Limb (tissue), 2 donors: ENCODE measurements around the gene HERC4.
"Not testable (repeated sequence)": the region's sequence is repeated elsewhere in the genome, so short reads cannot be mapped to it uniquely, and the experiment has no call there.

Experiments used
- DNase-seq, 2 donors: peaks; one replicate each; pipeline ENCODE4 v3.0.0-alpha.2; 2016; ENCODE audit errors: extremely low spot score in 2 of 2

Gene HERC4

DNA sequence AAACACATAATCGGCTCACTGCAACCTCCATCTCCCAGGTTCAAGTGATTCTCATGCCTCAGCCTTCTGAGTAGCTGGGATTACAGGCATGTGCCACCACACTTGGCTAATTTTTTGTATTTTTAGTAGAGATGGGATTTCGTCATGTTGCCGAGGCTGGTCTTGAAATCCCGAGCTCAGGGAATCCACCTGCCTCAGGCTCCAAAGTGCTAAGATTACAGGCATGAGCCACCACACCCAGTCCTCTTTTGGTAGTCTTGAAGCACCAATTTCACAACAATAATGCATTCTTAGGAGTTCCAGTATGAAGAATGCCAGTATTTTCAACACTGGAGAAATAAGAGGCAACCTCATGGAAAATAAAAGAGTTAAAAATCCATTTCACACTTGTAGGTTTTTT lies 109.0 kb downstream of the HERC4 start:
- DNase-seq = not testable (repeated sequence)

DNA sequence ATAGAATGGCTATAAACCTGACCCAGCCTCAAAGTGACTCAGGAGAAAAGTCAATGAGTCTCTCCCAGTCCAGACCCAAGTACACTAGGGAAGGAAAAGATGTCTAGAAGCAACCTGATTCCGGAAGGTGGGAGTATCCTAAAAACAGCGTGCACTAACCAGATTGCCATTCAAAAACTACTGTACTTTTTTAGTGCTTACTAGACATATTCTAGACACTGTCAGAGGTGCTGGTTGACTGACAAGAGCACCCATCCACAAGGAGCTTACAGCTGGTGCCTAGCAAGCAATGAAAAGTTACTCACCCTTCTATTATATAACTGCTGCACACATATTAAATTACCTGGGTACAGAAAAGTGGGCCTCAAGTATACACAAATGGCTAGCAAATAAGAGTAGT lies 109.6 kb downstream of the HERC4 start:
- no peak for DNase-seq

DNA sequence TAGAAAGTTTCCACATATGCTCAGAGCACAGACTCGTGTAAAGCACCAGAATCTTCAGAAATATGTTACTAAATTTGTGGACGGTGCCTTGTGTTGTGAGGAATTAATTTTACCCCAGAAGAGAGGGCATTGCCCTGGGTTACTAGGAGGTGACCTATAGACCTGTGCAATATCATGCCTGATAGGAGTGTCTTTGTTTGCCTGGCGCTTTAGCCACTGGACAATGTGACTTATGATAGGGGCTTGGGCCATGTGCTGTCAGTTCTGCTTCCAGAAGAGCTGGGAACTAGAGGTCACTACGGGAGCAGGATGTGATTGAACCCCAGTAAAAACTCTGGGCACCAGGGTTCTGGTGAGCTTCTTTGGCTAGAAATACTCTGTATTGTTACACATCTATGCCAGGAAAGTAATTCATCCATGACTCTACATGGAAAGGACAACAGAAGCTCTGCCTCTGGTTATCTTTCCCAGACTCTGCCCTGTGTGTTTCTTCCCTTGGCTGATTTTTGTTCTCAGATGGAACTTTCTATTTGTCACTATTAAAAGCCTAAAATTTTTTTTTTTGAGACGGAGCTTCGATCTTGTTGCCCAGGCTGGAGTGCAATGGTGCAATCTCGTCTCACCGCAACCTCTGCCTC lies 115.1 kb downstream of the HERC4 start:
- no peak for DNase-seq

DNA sequence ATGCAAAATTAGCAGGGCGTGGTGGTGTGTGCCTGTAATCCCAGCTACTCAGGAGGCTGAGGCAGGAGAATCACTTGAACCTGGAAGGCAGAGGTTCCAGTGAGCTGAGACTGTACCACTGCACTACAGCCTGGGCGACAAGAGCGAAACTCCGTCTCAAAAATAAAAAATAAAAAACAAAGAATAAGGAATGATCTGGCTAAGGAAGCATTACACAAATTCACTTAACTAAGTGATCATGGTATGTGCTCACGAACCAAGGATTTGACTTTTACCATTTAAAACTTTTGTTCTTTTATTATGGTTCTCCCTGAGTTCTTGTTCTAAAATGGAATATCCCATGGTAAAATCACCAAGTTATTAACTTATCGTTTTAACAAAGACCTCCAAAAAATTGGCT lies 119.5 kb downstream of the HERC4 start:
- no peak for DNase-seq

DNA sequence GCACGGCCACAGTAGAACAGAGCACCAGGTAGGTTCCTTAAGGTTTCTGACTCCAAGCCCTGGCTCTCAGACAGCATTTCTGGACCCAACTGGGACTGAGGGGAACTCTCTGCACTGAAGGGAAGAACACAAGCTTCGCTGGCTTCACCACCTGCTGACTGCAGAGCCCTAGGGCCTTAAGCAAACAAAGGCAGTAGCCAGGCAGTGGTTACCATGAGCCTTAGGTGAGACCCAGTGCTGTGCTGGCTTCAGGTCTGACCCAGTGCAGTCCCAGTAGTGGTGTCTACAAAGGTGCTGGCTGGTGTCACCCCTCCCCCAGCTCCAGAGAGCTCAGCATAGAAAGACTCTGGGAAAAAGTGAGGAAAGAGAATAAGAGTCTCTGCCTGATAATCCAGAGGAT lies 131.2 kb downstream of the HERC4 start:
- no peak for DNase-seq

DNA sequence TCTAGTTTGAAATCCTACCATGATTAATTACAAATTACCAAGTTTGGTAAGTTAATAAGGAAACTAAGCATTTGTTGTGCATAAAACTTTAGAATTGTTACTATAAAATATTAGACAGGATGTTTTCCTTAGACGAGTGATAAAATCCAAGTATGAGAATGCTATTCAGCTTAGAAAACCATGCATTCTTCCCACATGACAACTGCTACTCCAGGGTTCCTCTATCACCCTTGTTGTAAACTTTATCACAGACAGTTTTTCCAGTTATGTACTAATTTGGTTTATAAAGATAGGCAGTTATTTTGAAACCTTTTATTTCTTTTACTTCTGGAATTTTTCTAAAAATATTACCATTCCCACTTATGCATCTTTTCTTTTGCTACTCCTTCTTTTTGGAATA lies 138.7 kb downstream of the HERC4 start:
- no peak for DNase-seq

DNA sequence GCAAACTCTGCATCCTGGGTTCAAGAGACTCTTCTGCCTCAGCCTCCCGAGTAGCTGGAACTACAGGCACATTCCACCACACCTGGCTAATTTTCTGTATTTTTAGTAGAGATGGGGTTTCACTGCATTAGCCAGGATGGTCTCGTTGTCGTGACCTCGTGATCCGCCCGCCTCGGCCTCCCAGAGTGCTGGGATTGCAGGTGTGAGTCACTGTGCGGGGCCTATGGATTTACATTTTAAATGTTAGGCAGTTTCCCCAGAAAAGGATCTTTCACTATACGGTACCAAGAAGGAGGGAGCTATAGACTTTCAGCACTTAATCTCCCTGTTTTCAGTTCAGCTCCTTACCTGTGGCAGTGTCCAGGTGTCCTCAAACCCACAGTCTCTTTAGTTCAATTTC lies 139.9 kb downstream of the HERC4 start:
- no peak for DNase-seq

DNA sequence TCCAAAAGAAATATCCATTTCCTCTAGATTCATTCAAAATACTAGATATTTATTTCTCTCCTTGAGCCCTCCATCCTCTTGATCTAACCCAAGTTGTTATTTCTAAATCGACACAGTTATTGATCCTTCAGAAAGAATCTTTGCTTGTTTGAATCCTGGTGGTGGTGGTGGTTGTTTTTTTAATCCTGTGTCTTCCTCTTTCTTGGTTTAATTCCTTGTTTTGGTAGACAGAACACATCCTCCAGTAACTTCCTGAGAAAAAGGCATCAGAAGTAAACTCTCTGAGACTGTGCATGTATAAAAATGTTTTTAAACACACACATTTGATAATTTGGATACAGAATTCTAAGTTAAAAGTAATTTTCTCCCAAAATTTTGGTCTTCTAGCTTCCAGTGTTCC lies 140.7 kb downstream of the HERC4 start:
- DNase-seq = no peak

DNA sequence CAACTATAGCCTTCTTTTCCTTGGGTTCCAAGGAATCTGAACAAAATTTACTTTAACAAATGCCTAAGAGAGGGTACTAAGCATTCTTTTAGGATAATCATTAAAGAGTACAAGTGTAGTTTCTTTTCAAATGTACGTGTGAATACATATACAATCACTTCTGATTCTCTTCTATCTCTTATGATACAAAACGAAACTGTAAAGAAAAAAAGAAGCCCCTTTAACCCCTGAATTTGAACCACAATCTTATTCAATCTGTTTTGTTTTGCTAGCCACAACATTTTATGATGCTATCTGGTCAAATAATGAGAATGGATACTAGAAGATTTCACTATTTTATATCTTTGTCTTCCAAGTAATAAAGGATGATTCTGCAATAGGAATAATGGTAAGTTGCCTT lies 141.9 kb downstream of the HERC4 start:
- DNase-seq = no peak

DNA sequence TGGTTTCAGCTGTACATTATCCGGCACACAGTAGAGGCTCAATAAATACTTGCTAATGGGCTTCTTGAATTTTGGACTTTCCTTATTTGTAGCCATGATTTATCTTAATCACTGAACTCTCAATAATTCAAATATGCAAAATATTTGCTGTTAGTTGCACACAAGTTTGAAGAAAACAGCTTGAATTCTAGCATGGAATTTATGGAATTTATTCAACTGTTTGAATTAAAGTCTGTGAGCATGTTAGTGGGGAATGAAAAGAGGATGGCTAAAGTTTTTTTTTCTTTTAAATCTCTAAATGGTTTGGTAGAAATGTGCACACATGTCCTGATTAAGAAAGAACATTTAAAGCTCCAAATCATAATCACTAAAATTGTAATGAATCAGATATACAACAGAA lies 148.1 kb downstream of the HERC4 start:
- no peak for DNase-seq

DNA sequence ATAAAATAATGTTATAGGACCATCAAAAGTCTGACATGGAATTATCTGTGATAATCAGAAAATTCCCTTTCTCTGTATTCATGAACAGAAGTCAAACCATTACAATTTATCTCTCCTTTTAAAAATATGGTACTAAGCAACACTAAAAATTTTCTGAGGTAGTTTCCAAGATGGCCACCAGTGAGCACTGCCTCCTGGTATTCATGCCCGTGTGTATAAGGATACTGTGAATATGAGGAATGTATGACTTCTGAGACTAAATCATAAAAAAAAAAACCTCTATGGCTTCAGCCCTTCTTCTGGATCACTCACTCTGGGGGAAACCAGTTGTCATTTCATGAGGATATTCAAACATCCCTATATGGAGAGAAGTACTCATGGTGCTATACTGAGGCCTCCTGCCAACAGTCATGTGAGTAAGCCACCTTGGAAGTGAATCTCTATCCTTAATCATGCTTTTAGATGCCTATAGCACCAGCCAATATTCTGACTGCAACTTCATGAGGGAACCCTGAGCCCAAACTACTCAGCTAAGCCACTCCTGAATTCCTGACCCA lies 149.6 kb downstream of the HERC4 start:
- DNase-seq = no peak

DNA sequence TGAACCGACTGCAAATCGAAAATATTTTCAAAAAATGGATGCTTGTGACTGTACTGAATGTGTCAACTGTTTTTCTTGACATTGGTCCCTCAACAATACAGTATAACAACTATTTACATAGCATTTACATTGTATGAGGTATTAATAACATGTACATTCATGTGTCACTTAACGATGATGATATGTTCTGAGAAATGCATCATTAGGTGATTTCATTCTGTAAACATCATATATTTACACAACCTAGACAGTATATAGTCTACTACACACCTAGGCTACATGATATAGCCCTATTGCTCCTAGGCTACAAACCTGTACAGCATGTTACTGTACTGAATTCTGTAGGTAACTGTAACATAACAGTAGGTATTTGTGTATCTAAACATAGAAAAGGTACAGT lies 150.9 kb downstream of the HERC4 start:
- DNase-seq = no peak

DNA sequence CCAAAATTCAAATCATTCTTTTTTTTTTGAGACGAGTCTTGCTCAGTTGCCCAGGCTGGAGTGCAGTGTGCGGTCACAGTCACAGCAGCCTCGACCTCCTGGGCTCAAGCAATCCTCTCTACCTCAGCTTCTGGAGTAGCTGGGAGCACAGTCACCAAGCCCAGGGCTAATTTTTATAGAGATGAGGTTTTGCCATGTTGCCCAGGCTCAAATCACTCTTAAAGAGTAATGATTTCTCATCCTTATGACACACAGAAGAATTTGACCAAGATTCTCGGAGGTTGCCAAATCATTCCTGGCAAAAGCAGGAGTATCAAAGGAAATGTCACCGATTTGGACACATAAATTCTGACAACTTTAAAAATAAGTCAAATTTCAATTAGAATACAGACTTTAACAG lies 151.5 kb downstream of the HERC4 start:
- no peak for DNase-seq

DNA sequence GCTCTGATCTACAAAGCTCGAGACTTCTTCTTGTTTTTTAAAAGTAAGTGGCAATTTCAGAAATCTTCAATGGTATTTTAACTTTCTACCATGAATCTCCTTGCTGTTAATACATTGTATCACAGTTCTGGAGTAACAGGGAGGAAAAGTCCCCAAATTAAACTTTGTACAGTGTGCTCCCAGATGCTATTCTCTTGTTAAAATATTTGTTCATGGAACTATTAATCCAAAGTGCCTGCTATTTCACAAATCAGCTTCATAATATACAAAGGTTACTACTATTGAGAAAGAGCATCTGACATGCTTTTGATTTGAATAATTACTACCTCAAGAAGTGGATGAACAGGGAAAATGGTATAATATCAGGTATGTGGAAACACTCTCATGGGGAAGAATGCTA lies 154.0 kb downstream of the HERC4 start:
- DNase-seq = no peak

DNA sequence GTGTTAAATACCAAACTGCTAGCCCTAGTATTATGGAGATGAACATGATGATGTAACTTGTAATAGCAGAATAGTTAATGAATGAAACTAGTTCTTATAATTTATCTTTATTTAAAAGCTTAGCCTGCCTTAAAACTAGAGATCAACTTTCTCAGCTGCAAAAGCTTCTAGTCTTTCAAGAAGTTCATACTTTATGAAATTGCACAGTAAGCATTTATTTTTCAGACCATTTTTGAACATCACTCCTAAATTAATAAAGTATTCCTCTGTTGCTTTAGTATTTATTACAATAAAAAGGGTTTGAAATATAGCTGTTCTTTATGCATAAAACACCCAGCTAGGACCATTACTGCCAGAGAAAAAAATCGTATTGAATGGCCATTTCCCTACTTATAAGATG lies 157.4 kb downstream of the HERC4 start:
- no peak for DNase-seq

DNA sequence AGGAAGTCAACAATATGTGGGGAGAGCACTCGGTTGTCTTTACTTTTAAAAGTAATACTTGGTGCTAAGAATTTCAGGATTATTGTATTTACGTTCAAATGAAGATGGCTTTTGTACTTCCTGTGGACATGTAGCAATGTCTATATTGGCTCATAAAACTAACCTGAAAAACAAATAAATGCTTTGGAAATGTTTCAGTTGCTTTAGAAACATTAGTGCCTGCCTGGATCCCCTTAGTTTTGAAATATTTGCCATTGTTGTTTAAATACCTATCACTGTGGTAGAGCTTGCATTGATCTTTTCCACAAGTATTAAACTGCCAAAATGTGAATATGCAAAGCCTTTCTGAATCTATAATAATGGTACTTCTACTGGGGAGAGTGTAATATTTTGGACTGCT lies 157.9 kb downstream of the HERC4 start:
- no peak for DNase-seq

DNA sequence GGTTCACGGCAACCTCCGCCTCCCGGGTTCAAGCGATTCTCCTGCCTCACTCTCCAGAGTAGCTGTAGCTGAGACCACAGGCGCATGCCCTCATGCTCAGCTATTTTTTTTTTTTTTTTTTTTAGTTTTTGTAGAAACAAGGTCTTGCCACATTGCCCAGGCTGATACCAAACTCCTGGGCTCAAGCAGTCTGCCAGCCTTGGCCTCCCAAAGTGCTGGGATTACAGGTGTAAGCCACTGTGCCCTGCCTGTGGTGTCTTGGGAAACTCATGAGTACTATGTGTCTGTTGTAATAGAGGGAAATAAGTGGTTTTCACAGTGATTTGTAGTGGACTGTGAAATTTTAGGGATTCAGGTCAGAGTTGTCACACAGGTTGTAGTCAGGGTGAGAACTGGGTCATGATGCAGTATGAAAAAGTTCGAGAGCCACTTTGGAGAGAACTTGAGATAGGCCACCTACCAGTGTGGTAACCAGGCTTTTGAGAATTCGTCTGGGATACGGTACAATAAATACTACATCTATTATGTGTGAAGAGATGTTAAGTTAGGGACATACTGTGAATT lies 160.2 kb downstream of the HERC4 start:
- no peak for DNase-seq

DNA sequence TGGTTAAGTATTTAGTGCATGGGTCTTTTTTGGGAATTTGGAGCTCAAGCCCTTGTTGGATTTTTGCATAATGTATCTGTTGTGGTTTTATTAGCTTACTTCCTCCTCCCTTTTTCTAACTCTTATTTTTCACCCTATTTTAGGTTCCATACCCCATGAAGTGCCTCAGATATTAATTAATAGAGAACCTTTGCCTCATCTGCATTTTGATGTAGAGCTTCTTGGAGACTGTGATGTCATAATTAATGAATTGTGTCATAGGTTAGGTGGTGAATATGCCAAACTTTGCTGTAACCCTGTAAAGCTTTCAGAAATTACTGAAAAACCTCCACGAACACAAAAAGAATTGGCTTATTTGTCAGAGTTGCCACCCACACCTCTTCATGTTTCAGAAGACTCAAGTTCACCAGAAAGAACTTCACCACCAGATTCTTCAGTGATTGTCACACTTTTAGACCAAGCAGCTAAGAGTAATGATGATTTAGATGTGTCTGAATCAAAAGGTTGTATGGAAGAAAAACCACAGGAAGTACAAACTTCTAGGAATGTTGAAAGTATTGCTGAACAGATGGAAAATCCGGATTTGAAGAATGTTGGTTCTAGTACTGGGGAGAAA lies 162.6 kb downstream of the HERC4 start:
- DNase-seq = no peak

DNA sequence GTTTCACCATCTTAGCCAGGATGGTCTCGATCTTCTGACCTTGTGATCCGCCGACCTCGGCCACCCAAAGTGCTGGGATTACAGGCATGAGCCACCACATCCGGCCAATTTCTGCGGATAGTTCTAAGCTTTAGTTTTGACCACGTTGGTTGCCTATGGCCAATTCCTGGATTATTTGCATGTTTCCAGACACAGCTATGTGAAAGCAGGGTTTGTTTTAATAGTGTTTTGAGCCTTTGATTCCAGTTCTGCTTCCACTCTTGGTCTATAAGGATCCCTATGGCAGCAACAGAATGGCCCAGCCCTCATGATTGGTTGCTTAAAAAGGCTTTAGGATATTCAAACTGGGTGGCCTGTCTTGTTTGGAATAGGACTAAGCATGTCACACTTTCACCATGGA lies 171.5 kb downstream of the HERC4 start:
- DNase-seq = no peak

DNA sequence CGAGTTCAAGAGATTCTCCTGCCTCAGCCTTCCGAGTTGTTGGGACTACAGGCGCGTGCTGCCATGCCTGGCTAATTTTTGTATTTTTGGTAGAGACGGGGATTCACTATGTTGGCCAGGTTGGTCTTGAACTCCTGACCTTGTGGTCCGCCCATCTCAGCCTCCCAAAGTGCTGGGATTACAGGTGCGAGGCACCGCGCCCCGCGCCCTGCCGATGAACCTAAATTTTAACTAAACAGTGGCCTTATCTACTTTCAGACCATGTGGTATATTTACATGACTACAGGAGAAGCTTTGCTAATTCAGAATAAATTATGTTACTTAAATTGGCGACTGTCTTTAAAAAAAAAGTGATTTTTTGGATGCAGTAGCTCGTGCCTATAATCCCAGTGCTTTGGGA lies 181.4 kb downstream of the HERC4 start:
- DNase-seq = no peak

DNA sequence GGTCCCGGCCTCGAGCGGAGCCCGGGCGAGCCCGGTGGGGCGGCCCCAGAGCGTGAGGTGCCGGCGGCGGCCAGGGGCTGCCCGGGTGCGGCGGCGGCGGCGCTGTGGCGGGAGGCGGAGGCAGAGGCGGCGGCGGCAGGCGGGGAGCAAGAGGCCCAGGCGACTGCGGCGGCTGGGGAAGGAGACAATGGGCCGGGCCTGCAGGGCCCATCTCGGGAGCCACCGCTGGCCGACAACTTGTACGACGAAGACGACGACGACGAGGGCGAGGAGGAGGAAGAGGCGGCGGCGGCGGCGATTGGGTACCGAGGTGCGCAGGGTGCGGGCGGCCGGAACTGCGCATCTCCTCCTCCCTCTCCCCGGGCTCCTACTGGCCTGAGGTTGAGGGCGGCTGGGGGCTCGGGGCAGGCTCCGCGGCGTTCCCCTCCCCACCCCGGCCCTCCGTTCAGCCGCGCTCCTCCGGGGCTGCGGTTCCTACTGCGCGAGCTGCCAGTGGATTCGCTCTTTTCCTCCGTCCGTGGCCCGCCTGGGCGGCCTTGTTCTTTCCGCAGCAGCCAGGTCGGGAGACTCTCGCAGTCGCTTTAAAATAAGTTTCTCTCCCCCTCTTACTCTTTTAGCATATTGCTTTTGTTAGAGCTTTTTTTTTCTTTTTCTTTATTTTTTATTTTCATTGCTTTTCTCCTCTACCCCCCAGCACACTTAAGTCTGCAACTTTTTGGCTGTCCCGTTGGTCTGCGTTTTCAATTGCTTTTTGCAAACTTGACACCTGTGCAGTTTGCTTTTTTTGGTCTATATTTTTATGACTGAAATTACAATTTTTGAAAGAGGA lies 190.0 kb downstream of the HERC4 start:
- DNase-seq = peak; percentile 71 to 87

DNA sequence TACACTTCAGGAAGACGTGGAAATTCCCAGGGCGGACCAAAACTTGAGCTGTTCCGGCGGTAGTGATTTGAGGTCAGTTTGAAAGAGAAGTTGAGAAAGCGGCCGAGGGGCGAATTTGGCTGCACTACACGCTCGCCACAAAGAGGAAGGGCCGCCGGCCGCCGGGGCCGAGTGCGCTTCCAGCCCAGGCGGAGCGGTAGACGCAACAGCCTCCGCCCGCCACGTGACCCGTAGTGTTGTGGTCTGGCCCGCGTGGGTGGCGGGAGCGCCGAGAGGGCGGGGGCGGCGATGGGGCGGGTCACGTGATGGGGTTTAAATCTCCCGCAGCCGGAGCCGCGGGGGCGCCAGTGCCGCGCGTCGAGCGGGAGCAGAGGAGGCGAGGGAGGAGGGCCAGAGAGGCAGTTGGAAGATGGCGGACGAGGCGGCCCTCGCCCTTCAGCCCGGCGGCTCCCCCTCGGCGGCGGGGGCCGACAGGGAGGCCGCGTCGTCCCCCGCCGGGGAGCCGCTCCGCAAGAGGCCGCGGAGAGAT lies 190.7 kb downstream of the HERC4 start, which contains the start of gene SIRT1:
TSS of gene SIRT1 (plus strand) at position 344 of the 529 bp plus-strand sequence. CDS start at position 410, 66 bp downstream.
- DNase-seq = peak; percentile 94 to 98
